GM21447 (cell line): Measurements from ENCODE around the gene THADA.

Experiments used
- ATAC-seq: cut with Tn5 transposase; IDR thresholded peaks from one replicate; pipeline ENCODE4 v1.9.1; 2021; ENCODE audit not compliant: unreplicated experiment

THADA gene

GRCh38 chr2:43472527-43473194, 123.2 kb downstream of the THADA start:
- no peak for ATAC-seq

GRCh38 chr2:43469713-43470112, 126.1 kb downstream of the THADA start:
- ATAC-seq = no peak

DNA sequence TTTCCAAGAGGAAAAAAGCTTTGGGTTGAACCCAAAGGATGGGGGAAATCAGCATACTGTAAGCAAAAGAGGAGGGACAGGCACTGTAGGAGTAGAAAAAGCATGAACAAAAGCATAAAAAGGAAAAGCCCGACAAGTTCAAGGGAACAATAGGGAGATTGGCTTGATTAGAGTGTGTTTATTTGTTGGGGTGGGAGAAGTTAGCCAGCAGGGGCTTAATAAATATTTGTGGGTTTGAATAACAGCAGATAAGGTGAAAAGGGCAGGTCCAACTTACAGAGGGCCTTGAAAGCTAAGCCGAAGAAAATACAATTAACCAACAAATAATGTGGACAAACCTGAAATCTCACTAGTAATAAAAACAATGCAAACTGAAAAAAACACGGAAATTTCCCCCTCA, 126.7 kb downstream of the THADA start:
- no peak for ATAC-seq

DNA sequence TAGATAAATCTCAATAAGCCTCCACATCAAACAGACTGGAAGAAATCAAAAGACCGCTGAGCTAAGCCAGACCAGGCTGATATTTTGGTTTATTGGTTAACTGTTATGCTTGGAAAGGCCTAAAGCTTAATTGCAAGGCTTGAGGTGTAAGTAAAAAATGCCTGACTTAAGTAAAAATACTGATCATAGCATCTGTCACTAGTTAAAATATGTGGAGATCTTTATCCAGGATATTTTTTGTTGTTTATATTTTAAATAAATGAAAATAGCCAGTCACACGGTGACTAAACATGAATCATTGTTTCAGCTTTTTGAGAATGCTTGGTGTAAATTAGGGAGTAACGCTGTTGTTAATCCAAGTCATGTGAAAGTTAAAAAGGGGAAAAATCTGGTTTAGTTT, 127.9 kb downstream of the THADA start:
- ATAC-seq = no peak

DNA sequence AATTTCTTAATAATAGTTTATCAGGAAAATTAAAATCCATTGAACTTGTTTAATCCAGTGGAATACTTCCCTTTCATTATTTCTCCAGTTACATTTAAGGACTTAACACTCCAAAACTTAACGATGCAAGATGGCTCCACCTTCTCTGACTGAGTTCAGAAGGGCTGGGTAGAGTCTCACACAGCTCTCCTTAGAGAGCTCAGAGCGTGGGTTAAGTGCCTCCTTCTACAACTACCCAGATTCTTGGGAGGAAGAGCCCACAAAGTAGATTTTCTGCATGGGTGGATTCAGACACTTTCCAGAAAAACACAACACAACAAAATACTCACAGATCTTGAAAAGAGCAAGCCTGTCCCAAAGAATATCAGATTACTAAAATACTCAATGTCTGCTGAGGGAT, 130.6 kb downstream of the THADA start:
- ATAC-seq = no peak

DNA sequence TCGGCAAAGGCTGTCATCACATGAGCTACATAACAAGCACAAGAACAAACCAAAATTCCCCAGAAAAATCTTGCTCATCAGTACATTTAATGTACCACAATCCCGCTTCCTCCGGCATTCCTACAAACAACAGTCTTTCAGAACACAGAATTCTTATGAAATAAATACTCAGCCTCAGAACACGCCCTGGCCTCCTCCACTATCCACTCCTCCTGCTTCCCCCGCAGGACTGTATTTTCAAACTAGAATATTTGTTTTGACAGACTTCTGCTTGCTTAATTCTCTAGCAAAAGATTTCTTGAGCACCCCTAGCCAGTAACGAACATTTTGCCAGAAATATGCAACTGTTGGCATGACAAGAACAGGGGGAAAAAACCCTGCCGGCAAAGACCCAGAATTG, 131.2 kb downstream of the THADA start:
- no peak for ATAC-seq

- ATAC-seq = no peak
Observed at GRCh38 chr2:43462866-43463641, 132.8 kb downstream of the THADA start.

DNA sequence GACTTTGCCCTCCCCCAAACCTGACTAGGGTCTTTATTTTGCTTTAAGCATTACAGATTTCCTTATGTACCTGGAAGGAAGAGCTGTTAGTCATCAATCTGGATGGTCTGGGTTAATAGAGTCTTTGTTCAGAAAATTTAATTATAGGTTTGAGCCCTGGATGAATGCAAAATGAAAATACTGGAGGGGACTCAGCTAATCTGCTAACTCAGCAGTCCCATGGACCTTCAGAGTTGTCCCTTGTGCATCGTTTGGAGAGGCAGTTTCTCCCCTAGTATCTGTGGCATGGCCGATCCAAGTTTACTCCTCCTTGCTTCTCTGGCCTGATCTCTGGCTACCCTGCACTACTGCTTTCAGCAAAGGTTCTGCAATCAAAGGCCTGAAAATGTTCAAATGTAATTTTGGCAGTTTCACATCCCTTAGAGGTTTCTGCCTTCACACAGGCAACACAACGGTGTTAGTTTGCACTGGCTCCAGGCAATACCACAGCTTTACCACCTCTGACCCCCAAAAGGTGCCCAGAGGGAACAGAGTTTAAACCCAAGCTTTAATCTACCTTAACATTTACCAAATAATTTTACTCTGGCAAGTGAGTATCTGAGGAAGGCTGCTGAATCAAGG, 134.3 kb downstream of the THADA start:
- ATAC-seq = peak; percentile 80

- no peak for ATAC-seq
Observed at GRCh38 chr2:43460611-43461365, 135.1 kb downstream of the THADA start.

GRCh38 chr2:43460174-43460546, 135.7 kb downstream of the THADA start:
- no peak for ATAC-seq

DNA sequence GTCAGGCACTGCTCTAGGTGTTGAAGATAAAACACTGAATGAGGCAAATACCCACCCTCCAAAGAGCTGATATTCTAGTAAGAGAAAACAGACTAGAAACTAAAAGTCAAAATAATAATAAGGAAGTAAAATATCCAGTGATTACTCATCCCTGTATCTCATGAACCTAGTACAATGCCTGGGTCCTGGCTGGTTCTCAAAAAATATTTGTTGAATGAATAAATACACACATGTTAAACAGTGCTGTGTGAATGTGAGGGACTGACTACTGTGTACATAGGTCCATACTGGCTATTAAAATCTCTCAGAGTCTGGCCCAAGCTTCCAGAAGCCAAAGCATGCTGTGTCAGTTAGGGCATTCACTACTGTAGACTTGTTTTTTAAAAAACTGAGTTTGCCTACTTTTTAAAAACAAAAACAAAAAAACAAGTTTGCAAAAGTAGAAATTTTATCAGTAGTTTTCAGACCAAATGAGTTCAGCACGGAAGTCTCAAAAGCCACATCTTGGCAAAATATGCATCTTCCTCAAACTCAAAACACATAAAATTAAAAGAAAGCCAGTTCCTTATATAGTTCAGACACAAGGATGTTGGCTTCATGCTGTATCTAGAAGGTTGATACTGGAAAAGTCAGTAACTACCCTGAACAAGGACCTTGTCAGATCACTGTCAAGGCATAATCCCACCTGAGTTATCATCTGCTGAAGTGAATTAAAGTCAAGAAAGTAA, 136.2 kb downstream of the THADA start:
- ATAC-seq = no peak

DNA sequence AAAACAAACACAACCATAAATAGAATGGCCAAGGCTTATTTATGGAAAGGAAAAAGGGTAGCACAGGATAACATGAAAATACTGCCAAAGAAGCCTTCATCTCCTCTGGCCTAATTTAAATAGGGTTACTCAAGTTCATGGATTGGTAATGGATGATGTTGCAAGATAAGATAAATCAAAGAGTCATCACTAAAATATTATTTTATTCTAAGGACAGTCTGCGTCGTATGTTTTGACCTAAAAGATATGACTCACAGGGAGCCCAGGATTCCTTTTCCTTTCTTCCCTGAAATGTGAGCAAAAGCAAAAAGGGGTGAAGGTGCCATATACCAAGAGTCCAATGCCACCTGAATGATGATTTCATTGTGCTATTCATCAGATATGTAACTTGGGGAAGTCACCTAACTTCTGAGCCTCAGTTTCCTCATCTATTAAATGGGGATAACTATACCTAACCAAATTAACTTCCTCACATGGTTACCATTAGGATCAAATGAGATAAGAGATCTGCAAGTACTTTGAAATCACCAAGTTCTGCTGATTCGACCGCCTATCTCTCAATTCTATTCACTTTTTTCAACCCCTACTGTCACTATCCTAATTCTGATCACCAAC, 137.7 kb downstream of the THADA start:
- ATAC-seq = no peak

- no peak for ATAC-seq
Observed at GRCh38 chr2:43455731-43456642, 139.9 kb downstream of the THADA start.

DNA sequence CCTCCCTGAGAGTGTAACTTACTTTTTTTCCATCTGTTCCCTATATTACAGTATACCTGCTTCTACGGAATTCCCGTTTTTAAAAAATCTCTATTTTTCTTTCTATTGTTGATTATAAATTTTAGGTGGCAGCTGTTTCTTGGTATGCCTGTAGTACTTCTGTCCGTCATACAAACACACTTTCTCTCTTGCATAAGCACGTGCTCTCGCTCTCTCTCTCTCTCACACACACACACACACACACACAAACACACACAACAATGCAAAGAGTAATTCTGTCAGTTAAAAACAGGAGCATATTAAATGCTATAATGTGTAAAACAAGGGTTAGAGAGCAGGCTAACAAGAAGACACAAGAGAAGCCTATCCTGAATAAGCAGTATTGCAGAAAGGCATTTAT, 140.5 kb downstream of the THADA start:
- ATAC-seq = no peak

- ATAC-seq = no peak
Observed at GRCh38 chr2:43454791-43455190, 141.0 kb downstream of the THADA start.

- no peak for ATAC-seq
Observed at GRCh38 chr2:43453179-43454170, 142.4 kb downstream of the THADA start.

- ATAC-seq = no peak
Observed at GRCh38 chr2:43452318-43452731, 143.5 kb downstream of the THADA start.

DNA sequence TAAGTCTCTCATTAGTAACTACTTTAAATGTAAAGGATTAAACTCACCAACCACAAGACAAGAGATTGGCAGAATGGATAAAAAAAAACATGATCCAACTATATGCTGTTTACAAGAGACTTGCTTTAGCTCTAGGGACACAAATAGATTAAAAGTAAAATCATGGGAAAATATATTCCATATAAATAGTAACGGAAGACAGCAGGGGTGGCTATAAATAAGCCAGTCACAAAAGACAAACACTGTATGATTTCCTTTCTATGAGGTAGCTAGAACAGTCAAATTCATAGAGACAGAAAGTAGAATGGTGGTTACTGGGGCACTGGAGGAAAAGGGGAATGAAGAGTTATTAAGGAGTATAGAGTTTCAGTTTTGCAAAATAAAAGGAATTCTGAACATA, 145.2 kb downstream of the THADA start:
- ATAC-seq = no peak
